ENCODE measurements around the gene HOXA5.

DNA sequence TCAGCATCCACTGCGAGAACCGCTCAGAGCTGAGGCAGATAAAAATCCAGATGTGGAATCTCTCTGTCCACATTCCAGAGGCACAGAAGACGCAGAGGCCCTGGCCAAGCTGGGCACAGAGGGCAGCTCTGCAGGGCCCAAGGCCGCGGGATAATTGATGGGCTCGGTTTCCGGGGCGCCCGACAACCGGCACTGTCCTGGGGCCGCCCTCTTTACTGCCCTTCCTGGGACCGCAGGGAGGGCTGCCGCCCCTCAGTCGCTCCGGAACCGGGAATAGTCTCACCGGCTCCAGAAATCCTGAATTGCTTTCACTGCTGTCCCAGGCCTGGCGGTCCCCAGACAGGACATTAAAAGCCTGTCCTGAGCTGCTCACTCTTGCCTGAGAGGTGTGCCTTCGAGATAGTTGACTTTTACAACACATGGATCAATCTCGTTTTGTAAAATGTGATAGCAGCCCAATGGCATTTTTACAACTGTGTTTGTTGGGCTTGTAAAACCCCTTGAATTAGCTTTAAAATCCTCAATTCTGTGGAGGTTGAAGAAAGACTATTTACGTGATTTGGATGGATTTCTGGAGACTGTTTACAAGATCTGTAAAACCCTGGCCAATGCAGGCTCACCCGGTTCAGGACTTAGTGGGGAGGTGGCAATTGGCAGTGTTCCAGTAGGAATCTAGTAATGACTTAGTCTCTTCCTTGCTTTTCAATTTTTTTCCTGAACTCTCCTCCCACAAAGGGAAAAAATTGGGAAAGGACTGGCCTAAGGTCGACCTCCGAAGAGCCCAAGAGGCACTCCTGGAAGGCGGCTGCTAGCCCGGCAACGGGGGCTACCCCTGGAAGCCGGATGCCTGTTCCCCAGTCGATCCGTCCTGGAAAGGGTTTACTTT is 5.5 kb upstream of the HOXA5 start:
- TF ChIP-seq, protein P1, sequence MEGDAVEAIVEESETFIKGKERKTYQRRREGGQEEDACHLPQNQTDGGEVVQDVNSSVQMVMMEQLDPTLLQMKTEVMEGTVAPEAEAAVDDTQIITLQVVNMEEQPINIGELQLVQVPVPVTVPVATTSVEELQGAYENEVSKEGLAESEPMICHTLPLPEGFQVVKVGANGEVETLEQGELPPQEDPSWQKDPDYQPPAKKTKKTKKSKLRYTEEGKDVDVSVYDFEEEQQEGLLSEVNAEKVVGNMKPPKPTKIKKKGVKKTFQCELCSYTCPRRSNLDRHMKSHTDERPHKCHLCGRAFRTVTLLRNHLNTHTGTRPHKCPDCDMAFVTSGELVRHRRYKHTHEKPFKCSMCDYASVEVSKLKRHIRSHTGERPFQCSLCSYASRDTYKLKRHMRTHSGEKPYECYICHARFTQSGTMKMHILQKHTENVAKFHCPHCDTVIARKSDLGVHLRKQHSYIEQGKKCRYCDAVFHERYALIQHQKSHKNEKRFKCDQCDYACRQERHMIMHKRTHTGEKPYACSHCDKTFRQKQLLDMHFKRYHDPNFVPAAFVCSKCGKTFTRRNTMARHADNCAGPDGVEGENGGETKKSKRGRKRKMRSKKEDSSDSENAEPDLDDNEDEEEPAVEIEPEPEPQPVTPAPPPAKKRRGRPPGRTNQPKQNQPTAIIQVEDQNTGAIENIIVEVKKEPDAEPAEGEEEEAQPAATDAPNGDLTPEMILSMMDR (IDR thresholded peaks at IDR 0.05; ENCODE audit: low read length): no peak
- TF ChIP-seq EZH2phosphoT487 (IDR thresholded peaks at IDR 0.05; ENCODE audit: low read length): no peak

All from MM.1S (cell line).